GM18868 (cell line): Measurements from ENCODE around the gene RNASE11.

Experiments
- ATAC-seq: cut with Tn5 transposase; IDR thresholded peaks from one replicate; pipeline ENCODE4 v1.9.1; 2021; ENCODE audit warnings: mild to moderate bottlenecking, moderate library complexity; ENCODE audit not compliant: unreplicated experiment

The RNASE11 gene

GRCh38 chr14:20546877-20547276 lies 40.9 kb downstream of the RNASE11 start:
- ATAC-seq: no peak

- no peak for ATAC-seq
Measured at GRCh38 chr14:20539906-20540305, 47.9 kb downstream of the RNASE11 start.
